Keratinocyte (primary cell): Measurements from ENCODE around the gene GADD45G.

Experiments used
- CTCF ChIP-seq, 3 experiments: IDR thresholded peaks in 1 of 3; conservative IDR thresholded peaks in 1 of 3; optimal IDR thresholded peaks in 1 of 3; 2 replicates in 2 of 3; 3 replicates in 1 of 3; pipeline versions ENCODE3 to v1.5.1; 2011; ENCODE audit warnings: low read length in 3 of 3, mild to moderate bottlenecking in 3 of 3, moderate library complexity in 2 of 3, control low read depth in 1 of 3, inconsistent platforms in 1 of 3; ENCODE audit not compliant: insufficient read depth in 2 of 3; ENCODE audit errors: extremely low read depth in 1 of 3
- EZH2 ChIP-seq: IDR thresholded peaks from one replicate; pipeline ENCODE4 v1.6.1; 2012; ENCODE audit warnings: inconsistent platforms, mild to moderate bottlenecking, low read length, moderate library complexity

- TF ChIP-seq CTCF (optimal IDR thresholded peaks at IDR 0.05 in 1 of 3, IDR thresholded peaks at IDR 0.05 in 1 of 3, conservative IDR thresholded peaks at IDR 0.05 in 1 of 3; ENCODE audit: extremely low read depth in 1 of 3, insufficient read depth in 2 of 3, low read length in 3 of 3) (no peak), EZH2 (no peak)
These were observed 18.4 kb downstream of the GADD45G start for GRCh38 chr9:89622933-89623861.
